ENCODE data around the gene GIMAP5.

- TF ChIP-seq EZH2phosphoT487 (IDR thresholded peaks at IDR 0.05; ENCODE audit: insufficient read depth, low read depth), result no peak
- no peak for TF ChIP-seq EZH2 (IDR thresholded peaks at IDR 0.05; ENCODE audit: insufficient read depth, poor library complexity, severe bottlenecking)
Measured at GRCh38 chr7:150746921-150747320, 9.7 kb downstream of the GIMAP5 start.

Measured in GM23248 (cell line).